ENCODE measurements around the gene MAGEB5. TPM values are rescaled to one million over a fixed set of nuclear protein-coding genes. Genes with fewer than 3 reads are reported as not detected.
"Not testable (repeated sequence)": the region's sequence is repeated elsewhere in the genome, so short reads cannot be mapped to it uniquely, and the experiment has no call there.

The MAGEB5 gene
- total RNA-seq (2014; rRNA removed; shearing (Covaris generic)) (not detected in 2 replicates), total RNA-seq (2022) (not detected in 2 replicates), Bru-seq, nascent RNA (not detected), BruChase-seq, experiment 1, labeled RNA remaining after a 6-hour chase (not detected), BruChase-seq, experiment 2, labeled RNA remaining after a 2-hour chase (not detected)
- long read RNA-seq = 0 reads

DNA sequence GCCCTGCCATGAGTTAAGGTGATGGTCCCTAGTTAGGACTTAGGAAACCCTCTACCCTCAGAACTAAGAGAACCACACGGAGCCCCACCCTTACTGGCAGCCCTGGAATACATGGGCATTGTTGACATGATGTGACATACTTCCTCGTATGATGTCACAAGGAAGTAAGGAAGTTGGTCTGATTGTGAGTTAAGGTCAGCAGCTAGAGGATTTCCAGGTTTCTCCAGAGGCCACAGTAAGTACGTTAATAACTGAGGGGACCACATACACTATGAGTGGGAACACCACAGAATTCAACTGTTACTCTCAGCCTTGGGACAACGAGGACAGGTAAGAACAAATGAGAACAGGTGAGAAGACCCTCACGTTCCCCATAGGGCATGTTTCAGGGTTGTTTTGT is at the start of gene MAGEB5:
Gene MAGEB5, plus strand, starts transcription at position 301 of the 400 bp plus-strand sequence. CDS start 1,133 bp downstream, outside the sequence.
- Histone ChIP-seq H3K4me3 (ENCODE audit: low read depth, low read length, poor library complexity, severe bottlenecking) (no peak within 1 kb of the TSS), H3K27ac (ENCODE audit: low read depth, low read length, poor library complexity, severe bottlenecking) (no peak within 1 kb of the TSS), H3K9me2 (ENCODE audit: insufficient read depth, low read length) (no peaks in the 10 kb centered on the region), H3K36me3 (ENCODE audit: insufficient read depth, low read length) (no peaks in the 10 kb centered on the region), H2AFZ (ENCODE audit: low read length) (no peak within 1 kb of the TSS), H3K4me2 (ENCODE audit: low read length) (no peak within 1 kb of the TSS), H3K4me1 (ENCODE audit: insufficient read depth, low read length, poor library complexity, severe bottlenecking) (no peaks in the 10 kb centered on the region), H3K79me2 (ENCODE audit: insufficient read depth, low read depth, low read length) (no peaks in the 10 kb centered on the region), H4K20me1 (ENCODE audit: insufficient read depth, low read length) (no peaks in the 10 kb centered on the region), H3K9me3 (ENCODE audit: low read length) (no peaks in the 10 kb centered on the region)
- intact Hi-C loops (cut with micrococcal nuclease; ENCODE audit: unreplicated experiment) = no loop called here
- no TSS peak for BruUV-seq (replicated peaks)
- no peak for DNase-seq (ENCODE audit: low spot score)
- TF ChIP-seq EZH2phosphoT487 (IDR thresholded peaks at IDR 0.05; ENCODE audit: borderline replicate concordance, low read depth, low read length) = no peak
- TF ChIP-seq CTCF (conservative IDR thresholded peaks at IDR 0.05; ENCODE audit: low read length) = no peak
- ChIA-PET POLR2A (no interaction called here), CTCF (ENCODE audit: unreplicated experiment) (no interaction called here)

- TF ChIP-seq CTCF (conservative IDR thresholded peaks at IDR 0.05; ENCODE audit: low read length) (no peak), EZH2phosphoT487 (IDR thresholded peaks at IDR 0.05; ENCODE audit: borderline replicate concordance, low read depth, low read length) (no peak)
- DNase-seq (ENCODE audit: low spot score) = no peak
- Histone ChIP-seq H3K79me2 (ENCODE audit: insufficient read depth, low read depth, low read length) (no peaks in the 10 kb centered on the region), H3K4me2 (ENCODE audit: low read length) (no peak within 1 kb of the TSS), H3K9me2 (ENCODE audit: insufficient read depth, low read length) (no peaks in the 10 kb centered on the region), H3K4me3 (ENCODE audit: low read depth, low read length, poor library complexity, severe bottlenecking) (no peak within 1 kb of the TSS), H3K4me1 (ENCODE audit: insufficient read depth, low read length, poor library complexity, severe bottlenecking) (no peaks in the 10 kb centered on the region), H2AFZ (ENCODE audit: low read length) (no peak within 1 kb of the TSS), H3K36me3 (ENCODE audit: insufficient read depth, low read length) (no peaks in the 10 kb centered on the region), H4K20me1 (ENCODE audit: insufficient read depth, low read length) (no peaks in the 10 kb centered on the region), H3K27ac (ENCODE audit: low read depth, low read length, poor library complexity, severe bottlenecking) (no peak within 1 kb of the TSS), H3K9me3 (ENCODE audit: low read length) (no peaks in the 10 kb centered on the region)
- ChIA-PET POLR2A (no interaction called here), CTCF (ENCODE audit: unreplicated experiment) (no interaction called here)
- no TSS peak for BruUV-seq (replicated peaks)
- intact Hi-C loops (cut with micrococcal nuclease; ENCODE audit: unreplicated experiment) = no loop called here
These were observed 23.8 kb upstream of the MAGEB5 start, which contains the start of gene MAGEB6 for GRCh38 chrX:26192204-26192603. TSS of gene MAGEB6 (plus strand) at chrX:26192440. CDS start at chrX:26193847, 1,407 bp downstream.

DNA sequence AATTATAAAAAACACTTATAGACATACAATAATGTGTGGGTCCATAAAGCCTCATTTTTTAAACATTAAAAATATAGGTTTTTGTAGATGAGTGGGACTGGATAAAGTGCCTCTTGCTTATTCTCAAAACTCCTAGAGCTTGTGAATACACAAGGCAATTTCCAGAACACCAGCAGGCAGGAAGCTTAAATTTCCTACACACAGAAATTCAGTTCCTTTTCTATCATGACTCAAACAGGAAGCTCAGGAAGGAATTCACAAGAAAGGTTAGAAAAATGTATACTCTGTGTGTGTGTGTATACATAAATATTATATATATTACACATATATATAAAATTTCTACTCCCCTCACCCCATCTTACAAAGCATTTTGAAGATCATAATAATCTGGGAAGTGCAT is 12.4 kb upstream of the MAGEB5 start:
- BruUV-seq (replicated peaks) = no TSS peak
- CTCF ChIA-PET (ENCODE audit: unreplicated experiment) = no interaction called here
- H3K27ac ChIP-seq (ENCODE audit: low read depth, low read length, poor library complexity, severe bottlenecking) = no peak overlapping the region

DNA sequence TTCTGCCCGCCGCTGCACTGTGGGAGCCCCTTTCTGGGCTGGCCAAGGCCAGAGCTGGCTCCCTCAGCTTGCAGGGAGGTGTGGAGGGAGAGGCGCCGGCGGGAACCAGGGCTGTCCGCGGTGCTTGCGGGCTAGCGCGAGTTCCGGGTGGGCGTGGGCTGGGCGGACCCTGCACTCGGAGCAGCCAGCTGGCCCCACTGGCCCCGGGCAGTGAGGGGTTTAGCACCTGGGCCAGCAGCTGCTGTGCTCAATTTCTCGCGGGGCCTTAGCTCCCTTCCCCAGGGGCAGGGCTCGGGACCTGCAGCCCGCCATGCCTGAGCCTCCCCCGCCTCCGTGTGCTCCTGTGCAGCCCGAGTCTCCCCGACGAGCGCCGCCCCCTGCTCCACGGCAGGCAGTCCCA is 11.3 kb upstream of the MAGEB5 start:
- H3K27ac ChIP-seq (ENCODE audit: low read depth, low read length, poor library complexity, severe bottlenecking); intact Hi-C loops (cut with micrococcal nuclease; ENCODE audit: unreplicated experiment); H3K4me1 ChIP-seq (ENCODE audit: insufficient read depth, low read length, poor library complexity, severe bottlenecking); BruUV-seq (replicated peaks); H3K9me2 ChIP-seq (ENCODE audit: insufficient read depth, low read length); H3K4me2 ChIP-seq (ENCODE audit: low read length); CTCF ChIA-PET (ENCODE audit: unreplicated experiment); H3K36me3 ChIP-seq (ENCODE audit: insufficient read depth, low read length); H3K79me2 ChIP-seq (ENCODE audit: insufficient read depth, low read depth, low read length); H3K4me3 ChIP-seq (ENCODE audit: low read depth, low read length, poor library complexity, severe bottlenecking); POLR2A ChIA-PET; H4K20me1 ChIP-seq (ENCODE audit: insufficient read depth, low read length); H2AFZ ChIP-seq (ENCODE audit: low read length); H3K9me3 ChIP-seq (ENCODE audit: low read length); DNase-seq (ENCODE audit: low spot score): not testable (repeated sequence)

More for the DNA sequence above, 12.4 kb upstream of the MAGEB5 start:
- Histone ChIP-seq H4K20me1 (ENCODE audit: insufficient read depth, low read length) (no peaks in the 10 kb centered on the region), H3K36me3 (ENCODE audit: insufficient read depth, low read length) (no peaks in the 10 kb centered on the region), H3K4me3 (ENCODE audit: low read depth, low read length, poor library complexity, severe bottlenecking) (no peak overlapping the region), H3K4me2 (ENCODE audit: low read length) (no peak overlapping the region), H3K9me2 (ENCODE audit: insufficient read depth, low read length) (no peaks in the 10 kb centered on the region), H3K79me2 (ENCODE audit: insufficient read depth, low read depth, low read length) (no peaks in the 10 kb centered on the region), H2AFZ (ENCODE audit: low read length) (no peak overlapping the region), H3K4me1 (ENCODE audit: insufficient read depth, low read length, poor library complexity, severe bottlenecking) (no peaks in the 10 kb centered on the region), H3K9me3 (ENCODE audit: low read length) (no peaks in the 10 kb centered on the region)
- TF ChIP-seq CTCF (conservative IDR thresholded peaks at IDR 0.05; ENCODE audit: low read length) (no peak), EZH2phosphoT487 (IDR thresholded peaks at IDR 0.05; ENCODE audit: borderline replicate concordance, low read depth, low read length) (no peak)
- POLR2A ChIA-PET = interaction anchor here (0.7 kb wide), 1 partner anchor 587 kb away, joined by 3 read pairs; no protein-coding TSS in a partner anchor
- no peak for DNase-seq (ENCODE audit: low spot score)
- intact Hi-C loops (cut with micrococcal nuclease; ENCODE audit: unreplicated experiment) = no loop called here

All from OCI-LY7 (cell line).